Measurements from ENCODE around the gene CPOX.

- TF ChIP-seq, protein P1, sequence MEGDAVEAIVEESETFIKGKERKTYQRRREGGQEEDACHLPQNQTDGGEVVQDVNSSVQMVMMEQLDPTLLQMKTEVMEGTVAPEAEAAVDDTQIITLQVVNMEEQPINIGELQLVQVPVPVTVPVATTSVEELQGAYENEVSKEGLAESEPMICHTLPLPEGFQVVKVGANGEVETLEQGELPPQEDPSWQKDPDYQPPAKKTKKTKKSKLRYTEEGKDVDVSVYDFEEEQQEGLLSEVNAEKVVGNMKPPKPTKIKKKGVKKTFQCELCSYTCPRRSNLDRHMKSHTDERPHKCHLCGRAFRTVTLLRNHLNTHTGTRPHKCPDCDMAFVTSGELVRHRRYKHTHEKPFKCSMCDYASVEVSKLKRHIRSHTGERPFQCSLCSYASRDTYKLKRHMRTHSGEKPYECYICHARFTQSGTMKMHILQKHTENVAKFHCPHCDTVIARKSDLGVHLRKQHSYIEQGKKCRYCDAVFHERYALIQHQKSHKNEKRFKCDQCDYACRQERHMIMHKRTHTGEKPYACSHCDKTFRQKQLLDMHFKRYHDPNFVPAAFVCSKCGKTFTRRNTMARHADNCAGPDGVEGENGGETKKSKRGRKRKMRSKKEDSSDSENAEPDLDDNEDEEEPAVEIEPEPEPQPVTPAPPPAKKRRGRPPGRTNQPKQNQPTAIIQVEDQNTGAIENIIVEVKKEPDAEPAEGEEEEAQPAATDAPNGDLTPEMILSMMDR (IDR thresholded peaks at IDR 0.05), result no peak
- no peak for TF ChIP-seq POLR2A (IDR thresholded peaks at IDR 0.05)
Measured at GRCh38 chr3:98589331-98590036, 3.9 kb downstream of the CPOX start.
